ENCODE data around the gene ATP9B.
"Not testable (repeated sequence)": the region's sequence is repeated elsewhere in the genome, so short reads cannot be mapped to it uniquely, and the experiment has no call there.

DNA sequence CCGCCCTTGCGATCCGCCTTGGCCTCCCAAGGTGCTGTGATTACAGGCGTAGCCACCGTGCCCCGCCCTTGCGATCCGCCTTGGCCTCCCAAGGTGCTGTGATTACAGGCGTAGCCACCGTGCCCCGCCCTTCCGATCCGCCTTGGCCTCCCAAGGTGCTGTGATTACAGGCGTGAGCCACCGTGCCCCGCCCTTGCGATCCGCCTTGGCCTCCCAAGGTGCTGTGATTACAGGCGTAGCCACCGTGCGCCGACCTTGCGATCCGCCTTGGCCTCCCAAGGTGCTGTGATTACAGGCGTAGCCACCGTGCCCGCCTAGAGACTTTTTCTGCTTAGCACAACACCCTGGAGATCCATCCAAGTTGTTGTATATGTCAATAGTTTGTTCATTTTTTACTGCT, 103.1 kb downstream of the ATP9B start:
- TF ChIP-seq CTCF, EP300 (IDR thresholded peaks at IDR 0.05): not testable (repeated sequence)

Data from ovary (tissue), 3 donors.